HFFc6 (cell line): ENCODE data around the gene DNAH17. TPM values are rescaled to one million over a fixed set of nuclear protein-coding genes. Genes with fewer than 3 reads are reported as not detected.

Experiments
- DNase-seq: peaks from one replicate; pipeline ENCODE4 v3.0.0-alpha.2; 2018
- H3K27ac Mint-ChIP-seq: 2 replicates; pipeline ENCODE4 v1.8.0; 2020; ENCODE audit warnings: mild to moderate bottlenecking, mixed read lengths
- H3K27me3 Mint-ChIP-seq: 2 replicates; pipeline ENCODE4 v1.8.0; 2021; ENCODE audit warnings: mild to moderate bottlenecking, moderate library complexity, mixed read lengths; ENCODE audit not compliant: insufficient read depth
- H3K36me3 Mint-ChIP-seq: 2 replicates; pipeline ENCODE4 v1.8.0; 2021; ENCODE audit warnings: low read depth, mixed read lengths
- H3K4me1 Mint-ChIP-seq: 2 replicates; pipeline ENCODE4 v1.8.0; 2020; ENCODE audit warnings: low read depth, mixed read lengths
- H3K4me3 Mint-ChIP-seq: 2 replicates; pipeline ENCODE4 v1.8.0; 2020; ENCODE audit warnings: mild to moderate bottlenecking, moderate library complexity, mixed read lengths
- H3K9me3 Mint-ChIP-seq: 2 replicates; pipeline ENCODE4 v1.8.0; 2020; ENCODE audit warnings: mild to moderate bottlenecking, mixed read lengths
- total RNA-seq, 6 experiments: library from RNA; stranded (reverse); fragmentation: NEBNext Ultra II Directional; extraction: Animal tissue kit (Norgen Biotek cat#: 25700); gene quantifications; 2 replicates in 1 of 6; 3 replicates in 5 of 6; pipeline ENCODE4 v1.2.3, GENCODE V29; 2021
- TF ChIP-seq, protein P1 (sequence below): fragments of 200-600 bp; sonication (generic); IDR thresholded peaks from 2 replicates; pipeline ENCODE4 v1.5.0; 2021; ENCODE audit warnings: antibody characterized with exemption, mild to moderate bottlenecking

Gene DNAH17
- total RNA-seq, 6 experiments from 2014 or later, result not detected

DNA sequence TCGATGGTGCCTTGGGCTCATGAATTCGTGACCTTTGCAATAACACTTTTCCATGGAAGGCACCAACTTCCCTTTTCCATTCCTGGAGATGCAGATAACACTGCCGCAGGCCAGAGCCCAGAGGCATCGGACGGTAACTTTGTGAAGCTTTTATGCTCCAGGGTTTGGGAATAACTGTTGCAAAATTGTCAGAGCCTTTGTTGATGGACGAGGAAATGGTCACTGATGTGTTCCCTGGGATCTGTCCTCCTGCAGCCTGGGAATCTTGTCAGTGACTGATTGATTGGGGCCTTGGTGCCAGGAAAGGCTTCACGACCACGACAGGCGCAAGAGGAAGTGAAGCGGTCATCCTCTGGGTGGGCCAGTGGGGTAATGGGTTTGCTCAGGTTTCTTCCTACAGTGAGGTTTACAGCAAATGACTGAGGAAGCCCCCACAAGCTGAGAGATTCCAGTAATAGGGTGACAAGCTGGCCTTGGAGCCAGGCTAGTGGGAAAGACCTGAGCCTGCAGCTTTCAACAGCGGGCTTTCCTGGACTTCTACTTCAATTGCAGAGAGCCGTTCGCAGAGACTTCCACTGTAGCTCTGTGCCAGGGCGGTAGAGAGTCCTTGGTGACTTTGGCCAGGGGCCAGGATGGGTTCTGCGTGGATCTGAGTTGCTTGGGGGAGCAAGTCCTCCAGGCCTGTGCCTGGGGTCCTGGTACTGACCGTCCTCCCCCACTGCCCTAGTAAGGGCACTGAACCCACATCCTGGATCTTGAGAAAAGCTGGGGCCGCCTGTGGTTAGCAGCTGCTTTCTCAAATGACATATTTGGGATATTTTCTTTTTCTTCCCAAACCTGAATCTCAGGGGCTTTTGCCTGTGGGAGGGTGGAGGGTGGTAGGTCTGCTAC, 161.1 kb downstream of the DNAH17 start:
- TF ChIP-seq, protein P1, sequence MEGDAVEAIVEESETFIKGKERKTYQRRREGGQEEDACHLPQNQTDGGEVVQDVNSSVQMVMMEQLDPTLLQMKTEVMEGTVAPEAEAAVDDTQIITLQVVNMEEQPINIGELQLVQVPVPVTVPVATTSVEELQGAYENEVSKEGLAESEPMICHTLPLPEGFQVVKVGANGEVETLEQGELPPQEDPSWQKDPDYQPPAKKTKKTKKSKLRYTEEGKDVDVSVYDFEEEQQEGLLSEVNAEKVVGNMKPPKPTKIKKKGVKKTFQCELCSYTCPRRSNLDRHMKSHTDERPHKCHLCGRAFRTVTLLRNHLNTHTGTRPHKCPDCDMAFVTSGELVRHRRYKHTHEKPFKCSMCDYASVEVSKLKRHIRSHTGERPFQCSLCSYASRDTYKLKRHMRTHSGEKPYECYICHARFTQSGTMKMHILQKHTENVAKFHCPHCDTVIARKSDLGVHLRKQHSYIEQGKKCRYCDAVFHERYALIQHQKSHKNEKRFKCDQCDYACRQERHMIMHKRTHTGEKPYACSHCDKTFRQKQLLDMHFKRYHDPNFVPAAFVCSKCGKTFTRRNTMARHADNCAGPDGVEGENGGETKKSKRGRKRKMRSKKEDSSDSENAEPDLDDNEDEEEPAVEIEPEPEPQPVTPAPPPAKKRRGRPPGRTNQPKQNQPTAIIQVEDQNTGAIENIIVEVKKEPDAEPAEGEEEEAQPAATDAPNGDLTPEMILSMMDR, result no peak
- Mint-ChIP-seq H3K36me3 (peaks cover 14% of the 10 kb centered on the region), H3K27ac (no peak overlapping the region; the same call in 1 of the 2 replicates), H3K9me3 (no peaks in the 10 kb centered on the region), H3K4me1 (peaks cover 34% of the 10 kb centered on the region), H3K27me3 (no peaks in the 10 kb centered on the region), H3K4me3 (no peak overlapping the region)
- no peak for DNase-seq

- no peak overlapping the region for H3K4me3 Mint-ChIP-seq
- peak overlapping the region; percentile 45; the same call in 1 of the 2 replicates for H3K27ac Mint-ChIP-seq
- H3K27me3 Mint-ChIP-seq, result no peaks in the 10 kb centered on the region
- TF ChIP-seq, protein P1, result no peak
- H3K9me3 Mint-ChIP-seq, result no peaks in the 10 kb centered on the region
- DNase-seq, result no peak
- H3K36me3 Mint-ChIP-seq, result peaks cover 5% of the 10 kb centered on the region; the same call in 1 of the 2 replicates
- peaks cover 23% of the 10 kb centered on the region for H3K4me1 Mint-ChIP-seq
These were observed 162.7 kb downstream of the DNAH17 start for GRCh38 chr17:78414178-78415162.

- H3K36me3 Mint-ChIP-seq, result peaks cover 5% of the 10 kb centered on the region; the same call in 1 of the 2 replicates
- no peak for DNase-seq
- H3K27ac Mint-ChIP-seq, result peak overlapping the region; percentile 31; the same call in 1 of the 2 replicates
- H3K9me3 Mint-ChIP-seq, result no peaks in the 10 kb centered on the region
- peaks cover 27% of the 10 kb centered on the region for H3K4me1 Mint-ChIP-seq
- TF ChIP-seq, protein P1, result peak; percentile 74
- H3K4me3 Mint-ChIP-seq, result no peak overlapping the region
- H3K27me3 Mint-ChIP-seq, result no peaks in the 10 kb centered on the region
These were observed 164.8 kb downstream of the DNAH17 start for GRCh38 chr17:78412403-78412802.

DNA sequence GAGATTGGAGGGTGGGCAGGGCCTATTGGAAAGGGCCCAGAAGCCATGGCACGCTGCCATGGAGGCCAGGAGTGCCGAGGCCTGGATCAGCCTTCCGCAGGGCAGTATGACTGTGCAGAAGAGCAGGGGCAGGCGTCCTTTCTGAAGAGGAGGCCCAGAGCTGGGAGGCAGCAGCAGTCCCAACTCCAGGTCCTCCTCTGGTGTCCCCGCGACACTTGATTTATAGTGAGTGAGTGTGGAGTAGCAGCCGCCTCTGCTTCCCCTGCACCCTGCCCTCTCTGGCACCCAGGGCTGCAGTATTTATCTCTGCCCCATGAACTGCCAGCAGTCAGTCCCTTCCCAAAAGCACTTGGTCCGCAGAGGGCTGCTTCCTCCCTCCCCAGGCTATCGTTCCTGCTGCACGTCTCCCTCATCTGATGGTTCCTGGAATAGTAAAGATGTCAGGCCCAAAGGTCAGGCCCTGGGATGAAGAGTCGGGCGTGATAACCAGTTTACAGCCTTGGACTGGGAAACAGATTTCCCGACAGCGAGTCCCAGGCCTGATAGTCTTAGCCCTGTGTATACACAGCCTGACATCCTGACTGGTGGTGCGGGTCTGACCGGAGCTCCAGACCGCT, 165.8 kb downstream of the DNAH17 start:
- H3K27me3 Mint-ChIP-seq, result no peaks in the 10 kb centered on the region
- no peaks in the 10 kb centered on the region for H3K9me3 Mint-ChIP-seq
- no peak for DNase-seq
- H3K36me3 Mint-ChIP-seq, result peaks cover 5% of the 10 kb centered on the region; the same call in 1 of the 2 replicates
- H3K4me3 Mint-ChIP-seq, result no peak overlapping the region
- TF ChIP-seq, protein P1, result no peak
- peaks cover 27% of the 10 kb centered on the region for H3K4me1 Mint-ChIP-seq
- H3K27ac Mint-ChIP-seq, result no peak overlapping the region
